ENCODE results near the gene LYZL1. TPM values are rescaled to one million over a fixed set of nuclear protein-coding genes. Genes with fewer than 3 reads are reported as not detected.
A peak's percentile ranks its signal among the peaks of the same experiment; 100 is the strongest.
"Not testable (repeated sequence)": the region's sequence is repeated elsewhere in the genome, so short reads cannot be mapped to it uniquely, and the experiment has no call there.

The LYZL1 gene
- total RNA-seq, 1 donor, result not detected

DNA sequence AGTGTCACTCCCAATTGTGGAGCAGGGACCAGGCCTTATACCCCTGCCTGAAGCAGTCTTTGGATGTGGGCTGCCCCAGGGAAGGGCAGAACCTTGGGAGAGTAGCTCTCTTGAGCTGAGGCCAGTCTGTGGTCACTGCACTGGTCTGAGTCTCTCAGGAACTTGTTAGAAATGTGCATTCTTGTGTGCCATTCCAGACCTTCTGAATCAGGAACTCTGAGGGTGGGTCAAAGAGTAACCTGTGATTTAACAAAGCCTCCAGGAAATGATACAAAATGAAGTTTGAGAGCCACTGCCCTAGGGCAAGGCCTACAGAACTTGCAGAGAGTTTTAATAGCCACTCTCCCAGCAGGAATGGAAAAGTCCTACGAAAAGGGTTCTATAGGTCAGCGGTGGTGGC is 68.1 kb downstream of the LYZL1 start:
- Histone ChIP-seq H4K20me1 (ENCODE audit: insufficient read depth, low read length) (no peaks in the 10 kb centered on the region), H2AFZ (ENCODE audit: low read length) (no peak overlapping the region), H3K4me3 (ENCODE audit: insufficient read depth, low read length) (no peak overlapping the region), H3K9me3 (ENCODE audit: low read depth, low read length) (no peaks in the 10 kb centered on the region), H3K27ac (ENCODE audit: low read depth, low read length) (peak overlapping the region; percentile 56), H3K79me2 (ENCODE audit: insufficient read depth, low read length) (no peaks in the 10 kb centered on the region), H3K4me1 (ENCODE audit: insufficient read depth, low read length) (peaks cover 32% of the 10 kb centered on the region), H3K4me2 (ENCODE audit: insufficient read depth, low read length) (no peak overlapping the region), H3K27me3 (ENCODE audit: insufficient read depth, low read length) (no peaks in the 10 kb centered on the region), H3K36me3 (ENCODE audit: insufficient read depth, low read length) (no peaks in the 10 kb centered on the region)
- DNase-seq (ENCODE audit: insufficient read length, low spot score, missing footprints), result no peak
- TF ChIP-seq, protein P1, sequence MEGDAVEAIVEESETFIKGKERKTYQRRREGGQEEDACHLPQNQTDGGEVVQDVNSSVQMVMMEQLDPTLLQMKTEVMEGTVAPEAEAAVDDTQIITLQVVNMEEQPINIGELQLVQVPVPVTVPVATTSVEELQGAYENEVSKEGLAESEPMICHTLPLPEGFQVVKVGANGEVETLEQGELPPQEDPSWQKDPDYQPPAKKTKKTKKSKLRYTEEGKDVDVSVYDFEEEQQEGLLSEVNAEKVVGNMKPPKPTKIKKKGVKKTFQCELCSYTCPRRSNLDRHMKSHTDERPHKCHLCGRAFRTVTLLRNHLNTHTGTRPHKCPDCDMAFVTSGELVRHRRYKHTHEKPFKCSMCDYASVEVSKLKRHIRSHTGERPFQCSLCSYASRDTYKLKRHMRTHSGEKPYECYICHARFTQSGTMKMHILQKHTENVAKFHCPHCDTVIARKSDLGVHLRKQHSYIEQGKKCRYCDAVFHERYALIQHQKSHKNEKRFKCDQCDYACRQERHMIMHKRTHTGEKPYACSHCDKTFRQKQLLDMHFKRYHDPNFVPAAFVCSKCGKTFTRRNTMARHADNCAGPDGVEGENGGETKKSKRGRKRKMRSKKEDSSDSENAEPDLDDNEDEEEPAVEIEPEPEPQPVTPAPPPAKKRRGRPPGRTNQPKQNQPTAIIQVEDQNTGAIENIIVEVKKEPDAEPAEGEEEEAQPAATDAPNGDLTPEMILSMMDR (IDR thresholded peaks at IDR 0.05; ENCODE audit: extremely low read depth, low read depth, low read length), result no peak

DNA sequence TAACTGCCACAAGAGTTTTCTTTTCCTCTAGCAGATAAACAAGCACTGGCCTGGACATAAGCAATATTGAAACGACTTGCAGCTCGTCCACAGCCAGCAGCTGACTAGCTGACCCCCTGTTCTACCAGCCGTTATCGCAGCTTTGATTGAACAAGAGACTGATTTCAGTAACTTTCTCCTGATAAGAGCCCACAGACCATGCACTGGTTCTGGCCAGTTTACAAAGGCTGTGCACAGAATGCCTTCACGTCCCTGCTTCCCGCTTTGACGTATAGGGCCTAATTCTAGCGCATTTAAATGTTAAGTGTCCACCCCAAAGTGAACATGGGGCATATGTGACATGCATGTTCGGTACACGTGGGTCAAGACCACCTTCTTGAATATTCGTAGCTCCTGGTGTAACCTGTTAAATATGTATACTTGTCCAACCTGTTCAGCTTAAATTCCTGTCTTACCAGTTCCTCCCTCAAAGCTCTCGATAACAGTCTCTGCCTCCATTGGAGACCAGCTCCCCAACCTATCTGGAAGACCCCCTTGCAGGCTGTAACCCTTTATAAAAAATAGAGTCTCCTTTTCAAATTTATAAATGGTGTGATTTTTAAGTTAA is 69.2 kb downstream of the LYZL1 start:
- no peaks in the 10 kb centered on the region for H3K27me3 ChIP-seq (ENCODE audit: insufficient read depth, low read length)
- peaks cover 31% of the 10 kb centered on the region for H3K4me1 ChIP-seq (ENCODE audit: insufficient read depth, low read length)
- TF ChIP-seq, protein P1 (IDR thresholded peaks at IDR 0.05; ENCODE audit: extremely low read depth, low read depth, low read length), result no peak
- H4K20me1 ChIP-seq (ENCODE audit: insufficient read depth, low read length), result no peaks in the 10 kb centered on the region
- H2AFZ ChIP-seq (ENCODE audit: low read length), result no peak overlapping the region
- H3K79me2 ChIP-seq (ENCODE audit: insufficient read depth, low read length), result no peaks in the 10 kb centered on the region
- no peaks in the 10 kb centered on the region for H3K36me3 ChIP-seq (ENCODE audit: insufficient read depth, low read length)
- no peak for DNase-seq (ENCODE audit: insufficient read length, low spot score, missing footprints)
- no peak overlapping the region for H3K4me2 ChIP-seq (ENCODE audit: insufficient read depth, low read length)
- no peak overlapping the region for H3K27ac ChIP-seq (ENCODE audit: low read depth, low read length)
- no peaks in the 10 kb centered on the region for H3K9me3 ChIP-seq (ENCODE audit: low read depth, low read length)
- H3K4me3 ChIP-seq (ENCODE audit: insufficient read depth, low read length), result no peak overlapping the region

GRCh38 chr10:29360215-29360853 is 71.5 kb downstream of the LYZL1 start:
- H3K4me1 ChIP-seq (ENCODE audit: insufficient read depth, low read length), result peaks cover 14% of the 10 kb centered on the region
- H3K36me3 ChIP-seq (ENCODE audit: insufficient read depth, low read length); H3K9me3 ChIP-seq (ENCODE audit: low read depth, low read length); H3K27ac ChIP-seq (ENCODE audit: low read depth, low read length); H4K20me1 ChIP-seq (ENCODE audit: insufficient read depth, low read length); H3K79me2 ChIP-seq (ENCODE audit: insufficient read depth, low read length); DNase-seq (ENCODE audit: insufficient read length, low spot score, missing footprints); H2AFZ ChIP-seq (ENCODE audit: low read length); H3K4me3 ChIP-seq (ENCODE audit: insufficient read depth, low read length); H3K4me2 ChIP-seq (ENCODE audit: insufficient read depth, low read length); H3K27me3 ChIP-seq (ENCODE audit: insufficient read depth, low read length): not testable (repeated sequence)

Measured in osteoblast (primary cell).